OCI-LY1 (cell line): ENCODE data around the gene CRYGC.

ENCODE experiments used
- H2AFZ ChIP-seq: fragments of 200-600 bp; sonication (generic), shearing (Covaris generic); 2 replicates; pipeline ENCODE4 v1.6.0; 2014; ENCODE audit warnings: antibody characterized with exemption, mild to moderate bottlenecking, low read length
- H3F3A ChIP-seq: fragments of 200-600 bp; sonication (generic), shearing (Covaris generic); 2 replicates; pipeline ENCODE4 v1.6.0; 2014; ENCODE audit warnings: mild to moderate bottlenecking, antibody characterized with exemption, low read length, moderate library complexity; ENCODE audit not compliant: insufficient read depth
- H3K27ac ChIP-seq: fragments of 200-600 bp; sonication (generic); 2 replicates; pipeline ENCODE4 v1.5.1; 2014; ENCODE audit warnings: low read length, mixed run types, mild to moderate bottlenecking, low read depth; ENCODE audit not compliant: poor library complexity, severe bottlenecking
- H3K27me3 ChIP-seq: fragments of 200-600 bp; sonication (generic); 2 replicates; pipeline ENCODE4 v1.6.0; 2014; ENCODE audit warnings: antibody characterized with exemption, mild to moderate bottlenecking, low read length, moderate library complexity; ENCODE audit not compliant: insufficient read depth
- H3K36me3 ChIP-seq: fragments of 200-600 bp; sonication (generic); 2 replicates; pipeline ENCODE4 v1.6.1; 2014; ENCODE audit warnings: mild to moderate bottlenecking, antibody characterized with exemption, low read length, moderate library complexity, mixed read lengths; ENCODE audit not compliant: insufficient read depth
- H3K4me1 ChIP-seq: fragments of 200-600 bp; sonication (generic); 2 replicates; pipeline ENCODE4 v1.5.1; 2014; ENCODE audit warnings: mild to moderate bottlenecking, low read length, moderate library complexity; ENCODE audit not compliant: insufficient read depth, severe bottlenecking
- H3K4me2 ChIP-seq: fragments of 200-600 bp; sonication (generic), shearing (Covaris generic); 2 replicates; pipeline ENCODE4 v1.6.1; 2014; ENCODE audit warnings: low read length
- H3K4me3 ChIP-seq: fragments of 200-600 bp; sonication (generic); 2 replicates; pipeline ENCODE4 v1.5.1; 2014; ENCODE audit warnings: low read length, low read depth, mild to moderate bottlenecking, mixed read lengths; ENCODE audit not compliant: poor library complexity, severe bottlenecking
- H3K79me2 ChIP-seq: fragments of 200-600 bp; shearing (Covaris generic); 2 replicates; pipeline ENCODE4 v1.6.1; 2016; ENCODE audit warnings: mixed run types, low read length, mixed read lengths; ENCODE audit not compliant: insufficient read depth
- H3K9ac ChIP-seq: fragments of 200-600 bp; sonication (generic), shearing (Covaris generic); 2 replicates; pipeline ENCODE4 v1.6.1; 2014; ENCODE audit warnings: mild to moderate bottlenecking, low read length, mixed read lengths
- H3K9me2 ChIP-seq: fragments of 200-600 bp; sonication (generic), shearing (Covaris generic); 2 replicates; pipeline ENCODE4 v1.6.1; 2014; ENCODE audit warnings: low read depth, mild to moderate bottlenecking, low read length, mixed read lengths
- H3K9me3 ChIP-seq: fragments of 200-600 bp; shearing (Covaris generic); 2 replicates; pipeline ENCODE4 v1.6.1; 2014; ENCODE audit warnings: low read length, mixed read lengths
- H4K20me1 ChIP-seq: fragments of 200-600 bp; sonication (generic), shearing (Covaris generic); 2 replicates; pipeline ENCODE4 v1.6.0; 2016; ENCODE audit warnings: mild to moderate bottlenecking, low read length; ENCODE audit not compliant: insufficient read depth
- EZH2 ChIP-seq: fragments of 200-600 bp; sonication (generic), shearing (Covaris generic); IDR thresholded peaks from 2 replicates; pipeline ENCODE4 v1.8.0; 2017; ENCODE audit warnings: borderline replicate concordance, mixed run types, mild to moderate bottlenecking, antibody characterized with exemption, low read length, moderate library complexity, mixed read lengths
- TF ChIP-seq, protein P1 (sequence below): fragments of 200-600 bp; sonication (generic), shearing (Covaris generic); IDR thresholded peaks from 2 replicates; pipeline ENCODE4 v1.5.1; 2017; ENCODE audit warnings: mild to moderate bottlenecking, antibody characterized with exemption, low read length, moderate library complexity, mixed read lengths

The CRYGC gene

GRCh38 chr2:208130712-208131110 is 1.1 kb upstream of the CRYGC start:
- no peaks in the 10 kb centered on the region for H3K27me3 ChIP-seq
- TF ChIP-seq, protein P1, sequence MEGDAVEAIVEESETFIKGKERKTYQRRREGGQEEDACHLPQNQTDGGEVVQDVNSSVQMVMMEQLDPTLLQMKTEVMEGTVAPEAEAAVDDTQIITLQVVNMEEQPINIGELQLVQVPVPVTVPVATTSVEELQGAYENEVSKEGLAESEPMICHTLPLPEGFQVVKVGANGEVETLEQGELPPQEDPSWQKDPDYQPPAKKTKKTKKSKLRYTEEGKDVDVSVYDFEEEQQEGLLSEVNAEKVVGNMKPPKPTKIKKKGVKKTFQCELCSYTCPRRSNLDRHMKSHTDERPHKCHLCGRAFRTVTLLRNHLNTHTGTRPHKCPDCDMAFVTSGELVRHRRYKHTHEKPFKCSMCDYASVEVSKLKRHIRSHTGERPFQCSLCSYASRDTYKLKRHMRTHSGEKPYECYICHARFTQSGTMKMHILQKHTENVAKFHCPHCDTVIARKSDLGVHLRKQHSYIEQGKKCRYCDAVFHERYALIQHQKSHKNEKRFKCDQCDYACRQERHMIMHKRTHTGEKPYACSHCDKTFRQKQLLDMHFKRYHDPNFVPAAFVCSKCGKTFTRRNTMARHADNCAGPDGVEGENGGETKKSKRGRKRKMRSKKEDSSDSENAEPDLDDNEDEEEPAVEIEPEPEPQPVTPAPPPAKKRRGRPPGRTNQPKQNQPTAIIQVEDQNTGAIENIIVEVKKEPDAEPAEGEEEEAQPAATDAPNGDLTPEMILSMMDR = no peak
- TF ChIP-seq EZH2 = no peak
- H3K27ac ChIP-seq = no peak overlapping the region
- no peaks in the 10 kb centered on the region for H3K9me2 ChIP-seq
- H3K4me1 ChIP-seq = no peaks in the 10 kb centered on the region
- no peaks in the 10 kb centered on the region for H4K20me1 ChIP-seq
- no peak overlapping the region for H2AFZ ChIP-seq
- no peak overlapping the region for H3K9ac ChIP-seq
- H3K4me3 ChIP-seq = no peak overlapping the region
- no peaks in the 10 kb centered on the region for H3K79me2 ChIP-seq
- no peaks in the 10 kb centered on the region for H3K9me3 ChIP-seq
- no peaks in the 10 kb centered on the region for H3F3A ChIP-seq
- no peak overlapping the region for H3K4me2 ChIP-seq
- H3K36me3 ChIP-seq = no peaks in the 10 kb centered on the region

- H2AFZ ChIP-seq = no peak overlapping the region
- no peak overlapping the region for H3K9ac ChIP-seq
- no peaks in the 10 kb centered on the region for H3K9me3 ChIP-seq
- H3K4me1 ChIP-seq = no peaks in the 10 kb centered on the region
- H3F3A ChIP-seq = no peaks in the 10 kb centered on the region
- no peak overlapping the region for H3K4me2 ChIP-seq
- TF ChIP-seq, protein P1 = no peak
- no peak for TF ChIP-seq EZH2
- no peaks in the 10 kb centered on the region for H3K79me2 ChIP-seq
- H3K36me3 ChIP-seq = no peaks in the 10 kb centered on the region
- no peaks in the 10 kb centered on the region for H4K20me1 ChIP-seq
- H3K4me3 ChIP-seq = no peak overlapping the region
- H3K27me3 ChIP-seq = no peaks in the 10 kb centered on the region
- no peaks in the 10 kb centered on the region for H3K9me2 ChIP-seq
- no peak overlapping the region for H3K27ac ChIP-seq
Observed at GRCh38 chr2:208128136-208128535, 1.5 kb downstream of the CRYGC start.

DNA sequence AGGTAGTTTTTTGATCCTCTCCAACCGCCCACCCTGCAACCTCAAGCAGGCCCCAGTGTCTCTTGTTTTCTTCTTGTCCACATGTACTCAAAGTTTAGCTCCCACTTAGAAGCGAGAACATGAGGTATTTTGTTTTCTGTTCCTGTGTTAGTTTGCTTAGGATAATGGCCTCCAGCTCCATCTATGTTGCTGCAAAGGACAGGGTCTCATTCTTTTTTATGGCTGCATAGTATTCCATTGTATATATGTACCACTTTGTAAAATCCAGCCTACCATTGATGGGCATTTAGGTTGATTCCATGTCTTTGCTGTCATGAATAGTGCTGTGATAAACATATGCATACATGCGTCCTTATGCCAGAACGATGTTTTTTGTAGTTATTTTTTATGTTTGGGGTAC is 2.5 kb downstream of the CRYGC start:
- Histone ChIP-seq H3K9ac (no peak overlapping the region), H3K9me3 (no peaks in the 10 kb centered on the region), H3K4me3 (no peak overlapping the region), H3K36me3 (no peaks in the 10 kb centered on the region), H3K9me2 (no peaks in the 10 kb centered on the region), H3K4me2 (no peak overlapping the region), H3K79me2 (no peaks in the 10 kb centered on the region), H4K20me1 (no peaks in the 10 kb centered on the region), H3K4me1 (no peaks in the 10 kb centered on the region), H3K27ac (no peak overlapping the region), H3K27me3 (no peaks in the 10 kb centered on the region), H3F3A (no peaks in the 10 kb centered on the region), H2AFZ (no peak overlapping the region)
- no peak for TF ChIP-seq EZH2
- TF ChIP-seq, protein P1 = no peak
